Measurements from ENCODE around the gene SYTL2.

DNA sequence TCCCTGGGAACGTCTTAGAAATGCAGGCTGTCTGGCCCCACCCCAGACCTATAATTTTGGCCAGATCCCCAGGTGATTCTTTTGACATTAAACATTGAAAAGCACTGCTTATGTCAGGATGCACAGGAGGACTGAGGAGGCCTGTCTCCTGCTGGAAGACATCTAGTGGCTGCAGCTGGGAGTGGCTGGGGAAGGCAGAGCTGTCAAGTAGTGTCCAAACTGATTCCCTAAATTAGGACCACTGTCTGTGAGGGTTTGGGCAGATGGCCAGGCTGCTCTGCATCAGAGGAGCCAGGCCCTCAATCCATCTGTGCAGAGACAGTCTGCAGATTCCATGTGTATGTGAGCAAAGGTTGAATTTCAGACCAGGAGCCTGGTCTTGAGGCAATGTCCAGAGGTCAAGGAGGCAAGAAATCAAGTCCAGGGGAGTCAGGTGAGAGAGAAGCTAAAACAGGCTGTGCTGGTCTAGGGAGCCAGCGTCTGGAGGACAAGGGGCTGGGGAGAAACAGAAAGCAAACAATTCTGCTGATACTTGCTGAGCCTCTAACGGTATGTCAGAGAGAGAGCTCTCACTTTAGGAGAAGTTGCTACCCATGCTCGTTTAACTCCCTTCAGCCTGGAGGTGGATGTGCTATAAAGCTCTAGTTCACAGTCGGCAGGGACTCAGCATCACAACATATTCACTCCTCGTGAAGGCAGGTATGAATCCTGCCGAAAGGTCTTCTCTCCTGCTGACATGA lies 15.3 kb upstream of the SYTL2 start:
- TF ChIP-seq, protein P1, sequence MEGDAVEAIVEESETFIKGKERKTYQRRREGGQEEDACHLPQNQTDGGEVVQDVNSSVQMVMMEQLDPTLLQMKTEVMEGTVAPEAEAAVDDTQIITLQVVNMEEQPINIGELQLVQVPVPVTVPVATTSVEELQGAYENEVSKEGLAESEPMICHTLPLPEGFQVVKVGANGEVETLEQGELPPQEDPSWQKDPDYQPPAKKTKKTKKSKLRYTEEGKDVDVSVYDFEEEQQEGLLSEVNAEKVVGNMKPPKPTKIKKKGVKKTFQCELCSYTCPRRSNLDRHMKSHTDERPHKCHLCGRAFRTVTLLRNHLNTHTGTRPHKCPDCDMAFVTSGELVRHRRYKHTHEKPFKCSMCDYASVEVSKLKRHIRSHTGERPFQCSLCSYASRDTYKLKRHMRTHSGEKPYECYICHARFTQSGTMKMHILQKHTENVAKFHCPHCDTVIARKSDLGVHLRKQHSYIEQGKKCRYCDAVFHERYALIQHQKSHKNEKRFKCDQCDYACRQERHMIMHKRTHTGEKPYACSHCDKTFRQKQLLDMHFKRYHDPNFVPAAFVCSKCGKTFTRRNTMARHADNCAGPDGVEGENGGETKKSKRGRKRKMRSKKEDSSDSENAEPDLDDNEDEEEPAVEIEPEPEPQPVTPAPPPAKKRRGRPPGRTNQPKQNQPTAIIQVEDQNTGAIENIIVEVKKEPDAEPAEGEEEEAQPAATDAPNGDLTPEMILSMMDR (IDR thresholded peaks at IDR 0.05), result peak in 2 of 3 donors; percentile 37 to 50
- no peak for TF ChIP-seq POLR2A (IDR thresholded peaks at IDR 0.05)

Data from breast epithelium (tissue), 3 donors.